Measurements from ENCODE around the gene NOA1.

DNA sequence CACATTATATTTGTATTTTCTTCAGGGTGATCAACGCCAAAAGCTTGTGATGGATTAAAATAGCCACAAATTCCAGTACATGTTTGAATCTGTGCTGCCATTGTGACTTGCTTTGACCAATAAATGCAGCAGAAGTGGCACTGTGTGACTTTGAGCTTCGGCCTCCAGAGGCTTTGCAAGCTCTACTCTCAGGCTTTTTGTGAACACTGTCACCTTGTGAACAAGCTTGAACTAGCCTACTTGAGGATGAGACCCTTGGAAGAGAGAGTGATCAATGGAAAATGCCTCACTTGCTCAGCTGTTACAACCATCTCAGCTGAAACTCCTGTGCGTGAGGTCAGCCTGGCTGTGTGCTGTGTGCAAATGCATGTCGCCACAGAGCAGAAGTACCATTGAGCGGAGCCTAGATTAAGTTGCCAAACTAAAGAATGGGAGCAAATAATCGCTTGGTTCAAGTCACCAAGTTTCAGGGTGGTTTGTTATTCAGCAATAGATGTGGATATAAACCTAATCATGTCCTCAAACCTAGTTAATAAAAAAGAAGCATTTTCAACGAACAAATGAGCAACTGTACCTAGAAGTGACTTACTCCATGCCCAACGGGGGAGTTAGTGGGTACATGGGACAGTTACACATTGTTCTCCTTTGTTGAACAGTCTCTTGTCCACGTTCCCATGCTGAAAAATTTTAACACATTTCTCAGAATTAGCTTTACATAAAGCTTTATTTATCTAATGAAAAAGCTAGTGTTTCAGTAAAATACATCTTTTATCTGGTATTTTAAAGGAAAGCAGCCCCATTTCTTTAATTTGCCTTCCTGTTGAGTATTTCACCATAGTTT is 23.5 kb downstream of the NOA1 start:
- TF ChIP-seq, protein P1, sequence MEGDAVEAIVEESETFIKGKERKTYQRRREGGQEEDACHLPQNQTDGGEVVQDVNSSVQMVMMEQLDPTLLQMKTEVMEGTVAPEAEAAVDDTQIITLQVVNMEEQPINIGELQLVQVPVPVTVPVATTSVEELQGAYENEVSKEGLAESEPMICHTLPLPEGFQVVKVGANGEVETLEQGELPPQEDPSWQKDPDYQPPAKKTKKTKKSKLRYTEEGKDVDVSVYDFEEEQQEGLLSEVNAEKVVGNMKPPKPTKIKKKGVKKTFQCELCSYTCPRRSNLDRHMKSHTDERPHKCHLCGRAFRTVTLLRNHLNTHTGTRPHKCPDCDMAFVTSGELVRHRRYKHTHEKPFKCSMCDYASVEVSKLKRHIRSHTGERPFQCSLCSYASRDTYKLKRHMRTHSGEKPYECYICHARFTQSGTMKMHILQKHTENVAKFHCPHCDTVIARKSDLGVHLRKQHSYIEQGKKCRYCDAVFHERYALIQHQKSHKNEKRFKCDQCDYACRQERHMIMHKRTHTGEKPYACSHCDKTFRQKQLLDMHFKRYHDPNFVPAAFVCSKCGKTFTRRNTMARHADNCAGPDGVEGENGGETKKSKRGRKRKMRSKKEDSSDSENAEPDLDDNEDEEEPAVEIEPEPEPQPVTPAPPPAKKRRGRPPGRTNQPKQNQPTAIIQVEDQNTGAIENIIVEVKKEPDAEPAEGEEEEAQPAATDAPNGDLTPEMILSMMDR (IDR thresholded peaks at IDR 0.05; ENCODE audit: insufficient read depth, low read length, poor library complexity, severe bottlenecking) = no peak
- TF ChIP-seq EZH2phosphoT487 (conservative IDR thresholded peaks at IDR 0.05; ENCODE audit: low read length) = no peak
